Astrocyte (in vitro differentiated cells and primary cell): ENCODE results near the gene PTPN14.

Source experiments
- EZH2 ChIP-seq: IDR thresholded peaks from 2 replicates; pipeline ENCODE4 v1.6.1; 2012; ENCODE audit warnings: mild to moderate bottlenecking, low read length, inconsistent platforms; ENCODE audit not compliant: insufficient read depth
- TF ChIP-seq, protein P1 (sequence below): IDR thresholded peaks from 2 replicates; pipeline ENCODE4 v1.5.1; 2011; ENCODE audit warnings: low read depth, mild to moderate bottlenecking, inconsistent platforms, low read length, moderate library complexity; ENCODE audit not compliant: insufficient read depth

DNA sequence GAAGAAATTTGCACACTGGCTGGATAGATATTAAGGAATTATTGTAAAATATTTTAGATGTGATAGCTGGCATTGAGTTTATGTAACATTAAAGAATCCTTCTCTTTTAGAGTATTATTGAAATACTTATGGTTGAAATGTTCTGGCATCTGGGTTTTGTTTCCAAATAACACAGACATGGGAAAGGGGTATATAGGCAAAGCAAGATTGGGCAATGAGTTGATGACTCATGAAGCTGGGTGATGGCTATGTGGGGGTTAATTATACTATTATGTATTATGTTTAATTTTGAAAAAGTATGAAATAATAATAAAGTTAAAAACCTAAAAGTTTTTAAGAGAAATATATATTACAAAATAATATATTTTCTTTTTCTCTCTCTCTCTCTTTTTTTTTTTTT is 12.5 kb upstream of the PTPN14 start:
- TF ChIP-seq, protein P1, sequence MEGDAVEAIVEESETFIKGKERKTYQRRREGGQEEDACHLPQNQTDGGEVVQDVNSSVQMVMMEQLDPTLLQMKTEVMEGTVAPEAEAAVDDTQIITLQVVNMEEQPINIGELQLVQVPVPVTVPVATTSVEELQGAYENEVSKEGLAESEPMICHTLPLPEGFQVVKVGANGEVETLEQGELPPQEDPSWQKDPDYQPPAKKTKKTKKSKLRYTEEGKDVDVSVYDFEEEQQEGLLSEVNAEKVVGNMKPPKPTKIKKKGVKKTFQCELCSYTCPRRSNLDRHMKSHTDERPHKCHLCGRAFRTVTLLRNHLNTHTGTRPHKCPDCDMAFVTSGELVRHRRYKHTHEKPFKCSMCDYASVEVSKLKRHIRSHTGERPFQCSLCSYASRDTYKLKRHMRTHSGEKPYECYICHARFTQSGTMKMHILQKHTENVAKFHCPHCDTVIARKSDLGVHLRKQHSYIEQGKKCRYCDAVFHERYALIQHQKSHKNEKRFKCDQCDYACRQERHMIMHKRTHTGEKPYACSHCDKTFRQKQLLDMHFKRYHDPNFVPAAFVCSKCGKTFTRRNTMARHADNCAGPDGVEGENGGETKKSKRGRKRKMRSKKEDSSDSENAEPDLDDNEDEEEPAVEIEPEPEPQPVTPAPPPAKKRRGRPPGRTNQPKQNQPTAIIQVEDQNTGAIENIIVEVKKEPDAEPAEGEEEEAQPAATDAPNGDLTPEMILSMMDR: no peak
- TF ChIP-seq EZH2: no peak
